Lower leg skin (tissue), 3 donors: Measurements from ENCODE around the gene RTL1.

Experiments
- CTCF ChIP-seq, 3 donors: fragments of 450-650 bp; IDR thresholded peaks; one replicate each; pipeline ENCODE4 v1.5.1; 2016; ENCODE audit warnings: antibody characterized with exemption in 3 of 3, mild to moderate bottlenecking in 3 of 3, moderate library complexity in 2 of 3
- POLR2A ChIP-seq, 2 donors: fragments of 450-650 bp; IDR thresholded peaks; one replicate each; pipeline ENCODE4 v1.6.1; 2016 to 2017; ENCODE audit warnings: antibody characterized with exemption in 2 of 2, mild to moderate bottlenecking in 1 of 2, moderate library complexity in 1 of 2

GRCh38 chr14:100880271-100881101 lies 23.0 kb downstream of the RTL1 start:
- TF ChIP-seq CTCF (IDR thresholded peaks at IDR 0.05) (no peak), POLR2A (IDR thresholded peaks at IDR 0.05) (no peak)
